LHCN-M2 (cell line): ENCODE data around the gene UBALD1. TPM values are rescaled to one million over a fixed set of nuclear protein-coding genes. Genes with fewer than 3 reads are reported as not detected.

ENCODE experiments used
- DNase-seq: peaks from one replicate; pipeline ENCODE4 v3.0.0-alpha.2; 2012; ENCODE audit warnings: low read depth
- total RNA-seq: library from RNA; depleted of rRNA; stranded (reverse); fragments of >200 nt; gene quantifications from 2 replicates; pipeline ENCODE4 v1.2.3, GENCODE V29; 2014

The UBALD1 gene
- total RNA-seq, 1 experiment from 2014 or later: 7.7 TPM

DNA sequence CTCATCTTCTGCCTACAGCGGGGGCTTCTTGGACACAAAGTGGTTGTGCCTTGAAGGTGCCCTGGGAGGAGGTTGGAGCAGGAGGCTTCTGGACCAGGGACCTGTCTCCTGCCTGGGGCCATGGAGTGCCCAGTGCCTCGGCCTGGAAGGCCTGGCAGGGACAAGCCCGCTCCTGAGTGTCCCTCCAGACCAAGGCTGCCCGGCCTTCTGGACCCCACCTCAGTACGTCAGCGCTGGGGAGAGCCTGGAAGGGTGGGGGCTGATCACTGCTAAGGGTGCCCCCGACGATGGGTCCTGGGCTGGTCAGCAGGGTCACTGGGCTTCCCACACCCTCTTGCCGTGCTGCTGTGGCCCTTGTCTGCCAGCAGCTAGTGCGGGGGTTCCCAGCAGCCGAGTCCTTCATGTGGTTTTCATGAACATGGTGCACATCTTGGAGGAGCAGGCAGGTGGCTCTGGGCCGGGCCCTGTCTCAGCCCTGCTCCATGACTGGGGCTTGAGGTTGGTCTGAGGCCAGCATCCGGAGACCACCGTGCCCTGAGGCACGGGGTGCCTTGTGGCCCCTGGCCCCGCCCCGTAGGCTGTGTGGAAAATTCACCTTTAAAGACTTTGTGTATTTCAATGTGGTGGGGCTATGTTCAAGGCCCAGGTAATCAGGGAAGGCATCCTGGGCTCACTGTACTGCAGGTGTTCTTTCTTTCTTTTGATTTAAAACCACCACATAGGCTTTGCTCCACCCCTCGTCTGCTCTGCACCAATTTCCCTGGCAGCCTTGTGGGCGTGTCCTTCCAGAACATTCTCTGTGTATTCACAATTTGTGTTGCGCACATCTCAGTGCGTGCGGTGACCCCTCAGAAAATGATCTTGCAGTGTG is 32.3 kb upstream of the UBALD1 start:
- DNase-seq: no peak

DNA sequence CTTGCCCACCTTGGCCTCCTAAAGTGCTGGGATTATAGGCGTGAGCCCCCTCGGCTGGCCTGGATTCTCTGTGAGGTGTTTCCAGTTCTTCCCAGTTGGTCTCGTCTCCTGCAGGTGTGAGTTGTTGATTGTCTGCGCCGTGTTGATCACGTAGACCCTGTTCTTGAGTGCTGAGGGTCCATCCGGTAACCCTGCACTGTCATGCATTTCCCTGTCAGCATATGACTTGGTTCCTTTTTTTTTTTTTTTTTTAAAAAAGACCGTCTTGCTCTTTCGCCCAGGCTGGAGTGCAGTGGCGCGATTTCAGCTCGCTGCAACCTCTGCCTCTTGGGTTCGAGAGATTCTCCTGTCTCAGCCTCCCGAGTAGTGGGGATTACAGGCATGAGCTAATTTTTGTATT is 27.2 kb upstream of the UBALD1 start:
- no peak for DNase-seq

DNA sequence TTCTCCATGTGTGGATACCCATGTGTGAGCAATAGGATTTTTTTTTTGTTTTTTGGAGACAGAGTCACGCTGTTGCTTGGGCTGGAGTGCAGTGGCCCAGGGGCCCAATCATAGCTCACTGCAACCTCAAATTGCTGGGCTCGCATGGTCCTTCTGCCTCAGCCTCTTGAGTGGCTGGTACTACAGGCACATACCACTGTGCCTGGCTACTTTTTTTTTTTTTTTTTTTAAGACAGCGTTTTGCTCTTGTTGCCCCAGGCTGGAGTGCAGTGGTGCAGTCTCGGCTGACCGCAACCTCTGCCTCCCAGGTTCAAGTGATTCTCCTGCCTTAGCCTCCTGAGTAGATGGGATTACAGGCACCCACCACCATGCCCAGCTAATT is 26.6 kb upstream of the UBALD1 start:
- DNase-seq: no peak

DNA sequence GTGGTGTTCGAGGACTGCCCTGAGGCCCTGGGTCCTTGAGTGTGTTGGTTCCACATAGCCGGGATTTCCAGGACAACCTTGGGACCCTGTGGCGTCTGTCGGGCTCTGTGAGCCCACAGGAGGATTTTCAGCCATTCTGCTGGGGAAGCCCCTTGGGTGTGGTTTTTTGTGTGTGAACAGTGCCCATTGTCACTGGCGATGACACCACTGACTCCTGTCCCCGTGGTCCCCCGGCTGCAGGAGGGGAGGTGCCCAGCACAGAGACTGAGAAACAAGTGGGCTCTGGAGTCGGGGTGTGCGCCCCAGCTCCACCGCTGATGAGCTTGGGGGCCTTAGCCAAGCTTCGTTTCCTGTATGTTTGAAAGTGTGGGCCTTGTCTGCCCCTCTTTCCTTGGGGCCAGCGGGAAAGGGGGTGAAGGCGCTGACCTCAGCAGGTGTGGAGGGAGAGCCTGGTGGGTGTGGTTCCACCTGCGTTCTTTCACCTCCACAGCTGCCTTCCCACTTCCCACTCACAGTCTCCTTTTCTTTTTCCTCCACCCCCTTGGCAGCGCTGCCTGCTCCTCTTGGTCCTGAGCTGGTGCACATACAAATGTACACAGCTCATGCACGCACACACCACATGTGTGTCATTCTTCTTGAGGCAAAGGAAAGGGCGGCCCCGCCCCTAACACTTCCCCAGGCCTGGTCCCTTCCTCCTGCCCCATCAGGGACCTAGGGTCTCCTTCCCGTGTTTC is 26.1 kb upstream of the UBALD1 start:
- no peak for DNase-seq

DNA sequence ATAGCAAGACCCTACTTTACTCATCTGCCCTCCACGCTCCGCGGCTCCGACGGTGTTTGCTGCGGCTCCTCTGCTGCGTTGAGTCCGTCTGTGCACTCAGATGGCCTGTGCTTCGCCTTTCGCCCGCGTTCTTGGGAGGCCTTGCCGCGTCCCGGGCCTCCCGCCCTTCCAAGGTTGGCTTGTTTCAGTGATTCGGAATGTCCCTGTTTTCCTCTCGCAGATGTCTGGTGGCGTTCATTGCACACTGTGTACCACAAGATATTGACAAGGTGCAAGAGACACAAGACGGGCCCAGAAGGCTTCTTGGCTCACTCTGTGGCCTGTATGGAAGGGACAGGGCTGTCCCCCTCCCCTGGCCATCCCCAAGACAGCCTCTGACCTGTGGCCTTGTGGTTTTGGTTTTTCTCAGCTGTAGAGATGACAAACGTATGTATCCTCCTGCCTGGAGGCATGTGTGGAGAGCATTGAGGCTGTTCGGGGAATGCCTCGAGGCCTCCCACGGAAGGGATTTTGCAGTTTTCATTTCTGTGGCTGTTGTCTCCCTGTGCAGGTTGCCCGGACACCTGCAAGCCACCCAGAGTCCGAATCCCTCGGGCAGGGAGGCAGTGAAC is 25.3 kb upstream of the UBALD1 start:
- no peak for DNase-seq

GRCh38 chr16:4637501-4638166 is 22.9 kb upstream of the UBALD1 start:
- DNase-seq: no peak

GRCh38 chr16:4636196-4636595 is 21.5 kb upstream of the UBALD1 start:
- no peak for DNase-seq

DNA sequence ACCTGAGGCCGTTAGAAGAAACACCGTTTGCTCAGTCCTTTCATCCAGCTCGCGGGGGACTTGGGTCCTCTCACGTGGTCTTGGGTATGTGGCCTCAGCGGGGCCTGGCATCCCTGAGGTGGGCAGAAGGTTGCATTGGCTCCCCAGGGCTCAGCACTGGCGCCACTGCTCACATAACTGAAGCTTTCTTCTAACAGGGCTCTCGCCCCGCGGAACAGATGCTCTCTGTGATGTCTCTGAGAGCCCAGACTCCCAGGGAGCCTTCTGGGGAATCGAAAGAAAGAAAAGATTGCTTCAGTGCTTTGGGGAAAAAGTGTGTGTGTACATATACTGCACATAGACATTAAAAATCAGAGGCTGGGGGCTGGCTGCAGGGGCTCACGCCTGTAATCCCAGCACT is 20.1 kb upstream of the UBALD1 start:
- no peak for DNase-seq

GRCh38 chr16:4633910-4634635 is 19.4 kb upstream of the UBALD1 start:
- no peak for DNase-seq

DNA sequence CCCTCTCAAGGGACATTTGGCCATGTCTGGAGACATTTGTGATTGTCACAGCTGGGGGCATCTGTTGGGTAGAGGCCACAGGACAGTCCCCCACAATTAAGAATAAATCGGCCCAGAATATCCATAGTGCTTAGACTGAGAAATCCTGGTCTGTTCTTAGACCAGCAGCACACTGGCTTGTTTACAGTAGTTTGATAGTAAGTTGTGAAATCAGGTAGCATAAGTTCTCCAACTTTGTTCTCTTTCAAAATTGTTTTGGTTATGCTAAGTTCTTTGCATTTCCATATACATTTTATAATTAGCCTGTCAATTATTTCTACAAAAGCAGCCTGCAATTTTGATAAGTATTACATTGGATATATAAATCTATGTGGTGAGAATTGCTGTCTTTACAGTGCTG is 16.8 kb upstream of the UBALD1 start:
- DNase-seq: no peak

GRCh38 chr16:4628283-4628682 is 13.6 kb upstream of the UBALD1 start:
- DNase-seq: no peak

GRCh38 chr16:4626396-4626795 is 11.7 kb upstream of the UBALD1 start:
- no peak for DNase-seq

GRCh38 chr16:4625560-4626159 is 11.0 kb upstream of the UBALD1 start:
- DNase-seq: no peak

DNA sequence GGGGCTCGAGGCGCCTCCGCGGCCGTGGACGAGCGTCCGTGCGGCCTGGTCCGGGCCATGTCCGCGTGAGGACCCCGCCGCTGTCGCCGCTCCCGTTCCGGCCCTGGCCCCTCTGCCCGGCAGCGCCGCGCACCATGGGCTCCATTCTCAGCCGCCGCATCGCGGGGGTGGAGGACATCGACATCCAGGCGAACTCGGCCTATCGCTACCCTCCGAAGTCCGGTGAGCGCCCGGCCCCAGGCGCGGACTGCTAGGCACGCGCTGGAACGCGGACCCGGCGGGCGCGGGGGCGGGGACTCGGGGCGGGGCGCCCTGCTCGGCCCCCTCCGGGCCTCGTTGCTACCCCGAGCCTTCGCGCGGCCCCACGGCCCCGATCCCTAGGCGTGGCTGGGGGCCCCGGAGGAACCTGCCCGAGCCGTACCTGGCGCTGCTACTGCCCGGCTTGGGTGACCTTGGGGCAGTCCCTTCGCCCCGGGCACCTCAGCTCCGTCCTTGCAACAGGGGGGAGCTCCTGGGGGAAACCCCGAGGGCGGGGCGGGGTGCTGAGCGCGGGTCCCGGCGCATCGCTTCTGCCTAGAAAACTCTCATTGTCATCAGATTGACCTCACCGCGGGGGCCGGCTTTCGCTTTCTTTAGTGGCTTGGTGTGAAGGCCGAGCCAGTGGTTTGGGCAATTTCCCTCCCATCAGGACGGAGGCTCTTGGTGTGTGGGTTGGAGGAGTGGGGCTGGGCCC is 10.3 kb upstream of the UBALD1 start:
- peak; percentile 40 for DNase-seq

DNA sequence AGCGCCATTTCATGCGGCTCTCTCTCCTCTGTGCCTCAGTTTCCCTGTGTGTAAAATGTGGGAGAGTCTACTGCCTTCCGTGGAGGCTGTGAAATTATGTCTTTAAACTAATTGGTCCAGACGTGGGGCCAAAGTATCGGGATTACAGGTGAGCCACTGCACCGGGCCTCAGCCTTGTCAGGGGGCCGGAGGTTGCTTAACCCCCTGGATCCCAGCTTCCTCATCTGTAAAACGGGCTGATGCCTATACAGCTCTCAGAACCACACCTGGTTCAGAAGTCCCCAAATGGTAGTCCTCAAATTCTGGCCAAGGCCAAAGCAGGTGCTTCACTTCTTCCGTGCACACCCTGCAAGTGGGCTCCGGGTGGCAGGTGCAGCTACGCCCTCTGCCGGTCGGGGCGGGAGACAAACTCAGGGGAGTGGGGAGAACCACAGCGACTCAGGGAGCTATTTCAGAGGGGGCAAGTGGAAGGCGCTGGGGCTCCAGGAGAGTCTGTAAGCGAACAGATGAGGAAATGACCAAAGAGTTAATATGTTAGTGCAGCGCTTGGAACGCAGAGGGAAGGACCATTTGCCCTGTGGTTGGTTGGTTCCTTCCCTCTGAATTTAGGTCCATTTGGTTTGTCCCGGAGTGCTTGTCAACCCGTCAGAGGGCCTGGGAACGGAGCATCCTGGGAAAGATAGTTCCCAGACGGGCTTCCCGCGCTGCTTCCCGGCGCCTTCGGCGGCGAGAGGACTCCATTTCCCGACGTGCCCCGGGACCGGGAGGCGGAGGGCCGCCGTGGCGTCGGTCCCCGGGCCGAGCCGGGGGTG is 9.5 kb upstream of the UBALD1 start, which contains the start of gene MGRN1:
Gene MGRN1 (plus strand): TSS at position 812 of the 812 bp plus-strand sequence. CDS start 135 bp downstream, outside the sequence.
- peak; percentile 96 for DNase-seq

DNA sequence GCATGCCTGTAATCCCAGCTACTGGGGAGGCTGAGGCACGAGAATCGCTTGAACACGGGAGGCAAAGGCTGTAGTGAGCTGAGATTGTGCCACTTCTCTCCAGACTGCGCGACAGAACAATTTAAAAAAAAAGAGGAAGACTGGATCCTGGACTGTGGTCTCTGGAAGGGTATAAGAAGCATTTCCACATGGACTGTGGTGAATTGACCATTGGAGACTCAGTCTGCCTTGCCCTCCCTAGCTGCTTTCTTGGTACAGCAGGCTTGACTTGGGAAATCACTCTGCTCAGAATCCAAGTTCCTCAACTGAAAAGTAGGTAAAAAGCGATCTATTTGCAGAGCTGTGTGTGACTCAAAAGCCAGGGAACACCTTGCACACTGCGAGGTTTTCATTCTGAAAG is 8.9 kb upstream of the UBALD1 start:
- DNase-seq: no peak

DNA sequence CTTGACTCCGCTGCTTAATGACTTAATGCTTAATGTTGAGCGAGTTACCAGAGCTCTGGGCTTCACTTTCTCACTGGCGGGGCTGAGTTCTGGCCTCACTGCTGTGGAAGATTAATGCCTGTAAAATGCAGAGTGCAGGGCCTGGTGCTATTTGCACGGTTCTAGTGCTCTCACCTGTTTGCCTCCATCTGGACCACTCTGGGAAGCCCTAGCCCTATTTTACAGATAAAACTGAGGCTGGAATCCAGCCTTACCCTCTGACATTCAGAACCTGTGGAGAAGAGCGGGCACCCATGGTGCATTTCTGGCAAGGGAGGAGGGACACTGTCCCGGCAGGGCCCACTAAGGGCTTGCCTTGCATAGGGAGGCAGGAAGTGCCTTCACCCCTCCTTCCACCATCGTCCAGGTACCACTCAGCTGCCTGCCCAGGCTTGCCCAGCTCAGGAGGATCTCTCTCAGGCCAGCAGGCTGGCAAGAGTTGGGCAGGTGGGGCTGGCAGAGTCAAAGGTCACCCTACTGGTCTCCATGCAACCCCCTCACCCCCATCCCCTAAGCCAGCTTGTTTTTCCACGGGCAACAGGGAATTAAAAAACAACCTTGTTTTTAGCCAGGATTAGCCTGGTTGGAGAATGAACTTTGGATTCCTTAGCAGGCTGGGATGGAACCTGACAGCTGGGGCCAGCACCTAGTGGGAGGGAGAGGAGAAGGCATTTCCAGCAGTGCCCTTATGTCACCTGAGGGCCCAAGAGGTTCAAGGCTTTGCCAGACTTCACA is 4.1 kb upstream of the UBALD1 start:
- no peak for DNase-seq

DNA sequence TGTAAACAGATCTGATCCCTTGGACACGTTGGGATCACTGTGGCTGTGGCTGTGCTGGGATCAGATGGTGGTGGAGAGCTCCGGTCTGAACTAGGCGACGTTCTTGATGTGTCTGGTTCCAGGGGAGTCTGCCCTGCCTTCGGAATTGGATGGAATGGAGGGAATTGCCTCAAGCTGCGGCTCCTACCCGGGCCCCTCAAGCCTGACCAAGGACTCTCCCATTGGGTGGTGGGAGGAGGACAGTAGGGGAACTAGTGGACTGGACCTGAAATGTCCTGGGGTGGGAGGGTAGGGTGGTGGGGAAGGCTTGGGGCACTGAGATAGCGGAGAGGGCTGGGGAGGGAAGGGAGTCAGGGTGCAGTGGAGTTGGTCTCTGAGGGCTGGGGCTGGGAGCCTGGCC is 3.2 kb upstream of the UBALD1 start:
- no peak for DNase-seq
